ENCODE results near the gene KRT7. TPM values are rescaled to one million over a fixed set of nuclear protein-coding genes. Genes with fewer than 3 reads are reported as not detected.

KRT7 gene
- total and polyA plus RNA-seq, 9 of the 15 experiments (the other 6 are each of a cell fraction or from before 2014, with no cell fraction given), result 1.4 TPM; not detected in 8

GRCh38 chr12:52238207-52238840 is 5.3 kb downstream of the KRT7 start:
- Histone ChIP-seq H3K9ac (ENCODE audit: insufficient read depth in 1 of 2, low read depth in 2 of 2, low read length in 2 of 2) (no peak overlapping the region), H4K20me1 (replicated peaks; ENCODE audit: control insufficient read depth, insufficient read depth, low read length) (peaks cover 6% of the 10 kb centered on the region; the same call in 1 of the 2 replicates), H3K27ac (ENCODE audit: extremely low read depth, low read depth, low read length) (no peak overlapping the region), H3K4me3 (no peak overlapping the region), H3K9me3 (replicated peaks; ENCODE audit: control insufficient read depth, insufficient read depth, low read depth, low read length) (no peaks in the 10 kb centered on the region), H3K4me2 (ENCODE audit: insufficient read depth, low read length) (no peak overlapping the region), H3K4me1 (replicated peaks in 1 of 2; ENCODE audit: control insufficient read depth in 2 of 2, insufficient read depth in 2 of 2, low read length in 2 of 2) (no peaks in the 10 kb centered on the region), H3K27me3 (ENCODE audit: control insufficient read depth in 2 of 2, insufficient read depth in 2 of 2, low read length in 2 of 2) (peaks cover 2 to 47% of the 10 kb centered on the region in 2 experiments; a peak in 4 of 5 replicates), H3K79me2 (ENCODE audit: control insufficient read depth, insufficient read depth, low read length) (no peaks in the 10 kb centered on the region), H2AFZ (ENCODE audit: low read depth, low read length) (no peak overlapping the region), H3K9me1 (ENCODE audit: control insufficient read depth, insufficient read depth, low read length) (no peaks in the 10 kb centered on the region), H3K36me3 (ENCODE audit: control insufficient read depth, insufficient read depth, low read length) (no peaks in the 10 kb centered on the region)
- CTCF ChIA-PET (ENCODE audit: low intra/inter-chr PET ratio), result no interaction called here
- POLR2A ChIA-PET, result interaction anchor here (0.6 kb wide), 1 partner anchor 176 kb away, joined by 3 read pairs; no protein-coding TSS in a partner anchor
- no peak for FAIRE-seq
- DNase-seq (ENCODE audit: extremely low read depth in 1 of 4, low spot score in 3 of 4), result no peak
- intact Hi-C loops (cut with micrococcal nuclease) (no loop called here), in situ Hi-C loops (cut with MboI) (no loop called here)
- no peak for TF ChIP-seq POU5F1 (IDR thresholded peaks at IDR 0.05; ENCODE audit: borderline replicate concordance, low read depth, low read length, partially characterized antibody)
- TF ChIP-seq KHSRP (IDR thresholded peaks at IDR 0.05), result no peak
- no peak for TF ChIP-seq EWSR1 (IDR thresholded peaks at IDR 0.05; ENCODE audit: borderline replicate concordance, low read depth, partially characterized antibody)
- TF ChIP-seq, protein P1, sequence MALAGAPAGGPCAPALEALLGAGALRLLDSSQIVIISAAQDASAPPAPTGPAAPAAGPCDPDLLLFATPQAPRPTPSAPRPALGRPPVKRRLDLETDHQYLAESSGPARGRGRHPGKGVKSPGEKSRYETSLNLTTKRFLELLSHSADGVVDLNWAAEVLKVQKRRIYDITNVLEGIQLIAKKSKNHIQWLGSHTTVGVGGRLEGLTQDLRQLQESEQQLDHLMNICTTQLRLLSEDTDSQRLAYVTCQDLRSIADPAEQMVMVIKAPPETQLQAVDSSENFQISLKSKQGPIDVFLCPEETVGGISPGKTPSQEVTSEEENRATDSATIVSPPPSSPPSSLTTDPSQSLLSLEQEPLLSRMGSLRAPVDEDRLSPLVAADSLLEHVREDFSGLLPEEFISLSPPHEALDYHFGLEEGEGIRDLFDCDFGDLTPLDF (CRISPR knock-in tag; IDR thresholded peaks at IDR 0.05), result no peak
- no peak for TF ChIP-seq HDAC8 (tag; IDR thresholded peaks at IDR 0.05)
- TF ChIP-seq ARID4B (CRISPR knock-in tag; IDR thresholded peaks at IDR 0.05), result no peak
- TF ChIP-seq MCM7 (IDR thresholded peaks at IDR 0.05), result no peak
- no peak for TF ChIP-seq ZBTB2 (IDR thresholded peaks at IDR 0.05)
- no peak for TF ChIP-seq RAD51 (IDR thresholded peaks at IDR 0.05; ENCODE audit: borderline replicate concordance, low read depth)
- no peak for TF ChIP-seq ZHX1 (conservative IDR thresholded peaks at IDR 0.05; ENCODE audit: low read length)
- TF ChIP-seq KAT8 (IDR thresholded peaks at IDR 0.05; ENCODE audit: low read depth), result no peak
- ATAC-seq, result no peak
- no TSS peak for BruUV-seq (replicated peaks)
- WGBS (ENCODE audit: insufficient coverage, low coverage, missing lambda C conversion rate), result 0% methylated on average over 4 of the region's 4 CpGs

All from K562 (cell line).